Measurements from ENCODE around the gene MGA. TPM values are rescaled to one million over a fixed set of nuclear protein-coding genes. Genes with fewer than 3 reads are reported as not detected.

The MGA gene
- total RNA-seq, 6 donors from 2014 or later = 22.8 to 54.5 (median 33.4) TPM

DNA sequence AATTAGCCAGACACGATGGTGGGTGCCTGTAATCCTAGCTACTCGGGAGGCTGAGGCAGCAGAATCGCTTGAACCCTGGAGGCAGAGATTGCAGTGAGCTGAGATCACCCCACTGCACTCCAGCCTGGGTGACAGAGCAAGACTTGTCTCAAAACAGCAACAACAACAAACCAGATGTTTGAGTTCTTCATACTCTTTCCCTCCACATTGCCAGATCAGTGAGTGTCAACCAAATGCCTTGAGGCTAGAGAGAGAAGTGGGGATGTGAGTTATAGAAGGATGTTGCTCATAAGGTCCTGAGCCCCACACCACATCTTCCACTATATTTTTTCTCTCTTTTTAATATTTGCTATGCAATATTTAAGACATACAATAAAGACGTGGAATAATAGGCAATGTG lies 133.9 kb downstream of the MGA start:
- H3K4me1 ChIP-seq = peaks cover 27 to 42% (median 39%) of the 10 kb centered on the region in 4 donors
- TF ChIP-seq POLR2AphosphoS5 (IDR thresholded peaks at IDR 0.05) = no peak
- TF ChIP-seq, protein P1, sequence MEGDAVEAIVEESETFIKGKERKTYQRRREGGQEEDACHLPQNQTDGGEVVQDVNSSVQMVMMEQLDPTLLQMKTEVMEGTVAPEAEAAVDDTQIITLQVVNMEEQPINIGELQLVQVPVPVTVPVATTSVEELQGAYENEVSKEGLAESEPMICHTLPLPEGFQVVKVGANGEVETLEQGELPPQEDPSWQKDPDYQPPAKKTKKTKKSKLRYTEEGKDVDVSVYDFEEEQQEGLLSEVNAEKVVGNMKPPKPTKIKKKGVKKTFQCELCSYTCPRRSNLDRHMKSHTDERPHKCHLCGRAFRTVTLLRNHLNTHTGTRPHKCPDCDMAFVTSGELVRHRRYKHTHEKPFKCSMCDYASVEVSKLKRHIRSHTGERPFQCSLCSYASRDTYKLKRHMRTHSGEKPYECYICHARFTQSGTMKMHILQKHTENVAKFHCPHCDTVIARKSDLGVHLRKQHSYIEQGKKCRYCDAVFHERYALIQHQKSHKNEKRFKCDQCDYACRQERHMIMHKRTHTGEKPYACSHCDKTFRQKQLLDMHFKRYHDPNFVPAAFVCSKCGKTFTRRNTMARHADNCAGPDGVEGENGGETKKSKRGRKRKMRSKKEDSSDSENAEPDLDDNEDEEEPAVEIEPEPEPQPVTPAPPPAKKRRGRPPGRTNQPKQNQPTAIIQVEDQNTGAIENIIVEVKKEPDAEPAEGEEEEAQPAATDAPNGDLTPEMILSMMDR (IDR thresholded peaks at IDR 0.05) = no peak
- no peak for TF ChIP-seq EP300 (IDR thresholded peaks at IDR 0.05)
- TF ChIP-seq POLR2A (IDR thresholded peaks at IDR 0.05) = no peak
- no peak overlapping the region for H3K4me3 ChIP-seq
- DNase-seq (no peak), ATAC-seq (ENCODE audit: low FRiP score in 2 of 2) (no peak)
- H3K27me3 ChIP-seq = no peaks in the 10 kb centered on the region
- no peak overlapping the region for H3K27ac ChIP-seq
- no peaks in the 10 kb centered on the region for H3K36me3 ChIP-seq
- 81 to 88% methylated on average over 4 of the region's 4 CpGs for WGBS, 2 donors
- no peaks in the 10 kb centered on the region for H3K9me3 ChIP-seq

DNA sequence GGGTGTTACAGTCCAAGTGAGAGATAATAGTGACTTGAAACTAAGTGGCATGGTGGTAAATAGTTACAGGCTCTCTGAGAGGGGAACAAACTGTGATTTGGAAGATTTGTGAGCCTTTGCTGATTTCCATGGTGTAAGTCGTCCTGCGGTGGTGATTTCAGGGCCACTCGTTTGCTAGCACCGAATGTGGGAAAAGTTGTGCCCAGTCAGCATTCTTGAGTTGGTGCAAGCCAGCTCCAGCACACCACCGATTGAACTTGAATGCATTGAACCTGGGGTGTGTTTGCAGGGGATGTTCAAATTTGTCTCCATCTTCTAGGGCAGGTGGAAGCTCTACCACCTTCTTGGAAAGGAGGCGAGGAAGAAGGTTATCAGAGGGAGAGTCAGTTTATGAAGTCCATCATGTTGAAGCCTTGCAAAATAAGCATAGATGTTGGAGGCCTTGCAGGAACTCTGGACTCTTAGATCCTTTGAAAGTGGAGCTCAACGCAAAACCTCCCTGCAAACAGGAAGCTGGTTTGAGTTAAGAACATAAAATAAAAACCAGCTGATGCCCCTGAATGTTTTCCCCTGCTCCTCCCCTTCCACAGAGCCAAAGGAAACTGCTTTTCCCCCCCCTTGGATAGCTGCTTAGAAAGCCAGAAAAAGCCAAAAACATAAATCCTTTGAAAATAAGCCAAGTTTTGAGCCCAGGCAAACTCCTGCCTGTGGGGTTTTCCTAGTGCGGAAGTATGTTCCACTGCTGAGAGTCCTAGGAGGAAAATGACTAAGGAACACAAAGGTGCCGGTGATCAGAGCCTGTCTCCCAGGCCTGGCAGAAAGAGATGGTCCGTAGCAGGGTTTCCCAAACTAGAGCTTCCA lies 136.0 kb downstream of the MGA start:
- no peaks in the 10 kb centered on the region for H3K9me3 ChIP-seq
- TF ChIP-seq, protein P1 (IDR thresholded peaks at IDR 0.05) = no peak
- TF ChIP-seq EP300 (IDR thresholded peaks at IDR 0.05) (no peak), POLR2AphosphoS5 (IDR thresholded peaks at IDR 0.05) (no peak), POLR2A (IDR thresholded peaks at IDR 0.05) (no peak)
- no peak for DNase-seq
- peaks cover 0 to 12% (median 7%) of the 10 kb centered on the region in 4 donors for H3K36me3 ChIP-seq
- H3K27me3 ChIP-seq = no peaks in the 10 kb centered on the region
- H3K4me3 ChIP-seq = no peak overlapping the region
- ATAC-seq (ENCODE audit: low FRiP score in 2 of 2) = no peak
- WGBS, 2 donors = 67% methylated on average over 10 of the region's 10 CpGs
- peaks cover 19 to 24% (median 22%) of the 10 kb centered on the region in 4 donors for H3K4me1 ChIP-seq
- H3K27ac ChIP-seq = peak overlapping the region in 1 of 4 donors; percentile 61

DNA sequence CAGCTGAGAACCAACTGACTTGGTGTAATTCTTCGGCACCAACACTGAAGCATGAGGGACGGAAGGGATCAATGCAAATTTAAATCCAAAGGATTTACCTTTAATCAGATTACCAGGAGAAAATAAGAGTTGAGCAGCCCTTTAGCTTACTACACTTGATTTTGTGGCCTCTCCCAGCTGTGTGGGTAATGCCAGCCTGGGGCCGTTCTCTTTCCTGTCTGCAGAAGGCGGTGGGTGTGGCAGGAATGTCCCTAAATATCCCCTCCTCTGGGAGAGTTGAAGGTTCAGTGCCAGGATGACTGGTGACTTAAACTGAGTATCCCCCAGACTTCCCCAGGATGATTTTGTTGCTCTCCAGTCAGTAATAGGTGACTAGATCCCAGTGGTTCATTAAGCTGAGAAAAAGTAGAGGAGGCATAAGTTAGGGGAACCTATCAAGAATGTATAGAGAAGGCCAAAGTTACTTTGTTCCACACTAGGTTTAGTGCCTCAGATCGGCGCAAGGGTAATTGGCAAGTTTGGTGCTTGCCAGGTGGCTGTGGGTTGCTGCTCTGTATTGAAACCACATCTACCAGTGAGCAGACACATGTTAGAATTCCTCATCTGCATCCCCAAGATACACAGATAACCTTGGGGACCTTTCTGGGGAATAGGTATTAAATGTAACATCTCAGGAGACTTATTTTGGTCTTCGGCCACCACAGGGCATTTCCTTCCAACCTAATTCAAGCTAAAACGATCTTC lies 137.2 kb downstream of the MGA start:
- TF ChIP-seq POLR2AphosphoS5 (IDR thresholded peaks at IDR 0.05) = no peak
- no peak for TF ChIP-seq POLR2A (IDR thresholded peaks at IDR 0.05)
- TF ChIP-seq, protein P1 (IDR thresholded peaks at IDR 0.05) = no peak
- TF ChIP-seq EP300 (IDR thresholded peaks at IDR 0.05) = no peak
- Histone ChIP-seq H3K4me1 (peaks cover 12 to 16% (median 15%) of the 10 kb centered on the region in 4 donors), H3K9me3 (no peaks in the 10 kb centered on the region), H3K36me3 (peaks cover 0 to 17% (median 8%) of the 10 kb centered on the region in 4 donors), H3K27ac (no peak overlapping the region), H3K4me3 (no peak overlapping the region), H3K27me3 (no peaks in the 10 kb centered on the region)
- WGBS, 2 donors = 76 to 81% methylated on average over 8 of the region's 8 CpGs
- DNase-seq (no peak), ATAC-seq (ENCODE audit: low FRiP score in 2 of 2) (no peak)

DNA sequence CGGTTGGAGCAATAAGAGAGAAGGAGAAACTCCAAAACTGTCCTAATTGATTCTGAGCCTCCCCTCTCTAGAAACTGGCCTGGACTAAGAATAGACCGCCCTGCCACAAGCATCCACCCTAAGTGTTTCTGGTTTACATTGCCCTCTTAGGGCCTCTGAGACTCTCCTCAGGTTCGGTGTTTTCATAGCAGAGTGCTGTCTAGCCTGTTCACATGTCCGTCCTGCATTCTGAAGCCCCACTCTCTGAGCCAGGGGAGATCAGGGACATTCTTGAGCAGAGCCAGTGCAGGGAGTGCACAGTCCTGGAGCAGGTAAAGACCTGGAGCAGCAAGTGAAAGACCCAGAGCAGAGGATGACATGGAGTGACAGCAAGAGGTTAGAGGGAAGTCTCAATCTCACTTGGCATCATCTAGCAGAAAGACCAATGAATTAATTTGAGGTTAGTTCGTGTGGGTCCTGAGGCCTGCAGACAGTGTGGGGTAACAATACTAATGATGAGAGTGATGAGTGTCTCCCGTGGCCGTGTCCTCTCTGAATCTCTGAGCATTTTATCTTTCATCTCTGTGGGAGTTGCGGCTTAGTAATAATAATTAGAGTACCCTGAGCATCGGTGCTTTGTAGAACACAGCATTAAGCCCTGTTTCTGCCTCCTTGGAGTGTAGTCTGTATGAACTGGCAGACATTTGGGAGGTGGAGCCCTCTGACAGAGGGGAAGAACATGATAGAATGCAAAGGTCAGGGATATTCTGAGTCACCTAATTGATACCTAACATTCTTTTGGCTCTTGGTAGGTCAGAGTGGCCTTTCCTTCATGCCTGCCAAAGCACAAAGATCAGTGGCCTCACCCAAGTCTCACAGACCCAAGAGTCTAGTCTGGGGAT lies 138.6 kb downstream of the MGA start:
- Histone ChIP-seq H3K27me3 (no peaks in the 10 kb centered on the region), H3K9me3 (no peaks in the 10 kb centered on the region), H3K36me3 (peaks cover 0 to 17% (median 8%) of the 10 kb centered on the region in 4 donors), H3K4me3 (no peak overlapping the region), H3K27ac (no peak overlapping the region), H3K4me1 (peaks cover 12 to 16% (median 15%) of the 10 kb centered on the region in 4 donors)
- 74 to 82% methylated on average over 8 to 9 of the region's 9 CpGs for WGBS, 2 donors
- TF ChIP-seq, protein P1 (IDR thresholded peaks at IDR 0.05) = no peak
- no peak for TF ChIP-seq POLR2A (IDR thresholded peaks at IDR 0.05)
- no peak for TF ChIP-seq POLR2AphosphoS5 (IDR thresholded peaks at IDR 0.05)
- no peak for TF ChIP-seq EP300 (IDR thresholded peaks at IDR 0.05)
- DNase-seq (no peak), ATAC-seq (ENCODE audit: low FRiP score in 2 of 2) (no peak)

Data from upper lobe of left lung (tissue), 6 donors.